ENCODE measurements around the gene FTCD. TPM values are rescaled to one million over a fixed set of nuclear protein-coding genes. Genes with fewer than 3 reads are reported as not detected.

FTCD gene
- total and polyA plus RNA-seq, 2 of the 4 experiments (the other 2 are of a cell fraction) = 0.55 TPM; not detected in 1

- H3K27ac ChIP-seq (ENCODE audit: insufficient read depth, low read length) = no peak overlapping the region
- H3K56ac ChIP-seq (ENCODE audit: extremely low read depth, insufficient read depth, low read length) = no peak overlapping the region
- no peak overlapping the region for H4K5ac ChIP-seq (ENCODE audit: low read depth, low read length)
- no peak overlapping the region for H2AK9ac ChIP-seq (replicated peaks; ENCODE audit: low read depth, low read length, poor library complexity)
- H3K9me3 ChIP-seq (ENCODE audit: control insufficient read depth, insufficient read depth, low read length) = no peaks in the 10 kb centered on the region
- ChIA-PET POLR2A (ENCODE audit: unreplicated experiment) (no interaction called here), CTCF (no interaction called here)
- no peak for DNase-seq
- WGBS, 2 experiments (ENCODE audit: extremely low coverage in 2 of 2, insufficient read length in 1 of 2) = 90% methylated on average over 4 of the region's 7 CpGs; no CpG with 5 or more reads in 1 of the 2 experiments
- no peak overlapping the region for H3K18ac ChIP-seq (ENCODE audit: low read depth, low read length)
- no peaks in the 10 kb centered on the region for H3K27me3 ChIP-seq (ENCODE audit: control insufficient read depth, insufficient read depth, low read length)
- no peak overlapping the region for H2BK120ac ChIP-seq (ENCODE audit: low read depth, low read length)
- intact Hi-C loops (cut with micrococcal nuclease) = no loop called here
- H2AK5ac ChIP-seq (ENCODE audit: low read depth, low read length) = peak overlapping the region; percentile 79; the same call in 1 of the 2 replicates
- H3K36me3 ChIP-seq (ENCODE audit: control insufficient read depth, insufficient read depth, low read length) = peaks cover 10% of the 10 kb centered on the region; the same call in 1 of the 2 replicates
- H3K23ac ChIP-seq (ENCODE audit: low read depth, low read length) = no peak overlapping the region
- no peak overlapping the region for H2BK15ac ChIP-seq (ENCODE audit: low read depth, low read length)
- H3K14ac ChIP-seq (replicated peaks; ENCODE audit: low read depth, low read length) = no peak overlapping the region
- in situ Hi-C loops (cut with MboI; ENCODE audit: low sequenced_read_pairs) = no loop called here
- H3K4me2 ChIP-seq (ENCODE audit: low read depth, low read length) = no peak overlapping the region
- no peak overlapping the region for H2BK20ac ChIP-seq (ENCODE audit: low read depth, low read length)
- TF ChIP-seq SMC3 (IDR thresholded peaks at IDR 0.05; ENCODE audit: low read depth, low read length) (no peak), RAD21 (IDR thresholded peaks at IDR 0.05; ENCODE audit: low read length) (no peak), RFX5 (IDR thresholded peaks at IDR 0.05; ENCODE audit: low read depth, low read length) (no peak), NFE2L2 (IDR thresholded peaks at IDR 0.05; ENCODE audit: low read depth, low read length) (no peak), CTCF (conservative IDR thresholded peaks at IDR 0.05; ENCODE audit: low read depth, low read length) (no peak), POLR2A (IDR thresholded peaks at IDR 0.05; ENCODE audit: low read depth, low read length) (no peak), USF2 (IDR thresholded peaks at IDR 0.05; ENCODE audit: low read depth, low read length) (no peak), MAFK (IDR thresholded peaks at IDR 0.05; ENCODE audit: low read depth, low read length) (no peak), RCOR1 (IDR thresholded peaks at IDR 0.05; ENCODE audit: insufficient replicate concordance, low read length) (no peak), MXI1 (IDR thresholded peaks at IDR 0.05; ENCODE audit: borderline replicate concordance, low read depth, low read length) (no peak), ELK1 (IDR thresholded peaks at IDR 0.05; ENCODE audit: borderline replicate concordance, low read depth, low read length) (no peak), BHLHE40 (IDR thresholded peaks at IDR 0.05; ENCODE audit: low read depth, low read length) (no peak), CEBPB (IDR thresholded peaks at IDR 0.05; ENCODE audit: low read depth, low read length) (no peak), FOS (IDR thresholded peaks at IDR 0.05; ENCODE audit: low read depth, low read length) (no peak), CHD1 (IDR thresholded peaks at IDR 0.05; ENCODE audit: low read depth, low read length) (no peak), MAZ (IDR thresholded peaks at IDR 0.05; ENCODE audit: borderline replicate concordance, low read depth, low read length) (no peak)
- no peak overlapping the region for H3K9ac ChIP-seq (ENCODE audit: low read depth, low read length)
- no peak overlapping the region for H3K4me3 ChIP-seq (ENCODE audit: insufficient read depth, low read depth, low read length)
- no peak overlapping the region for H4K8ac ChIP-seq (ENCODE audit: low read depth in 2 of 2, low read length in 2 of 2)
- BruUV-seq (replicated peaks) = no TSS peak
- H3K4me1 ChIP-seq (ENCODE audit: control insufficient read depth, insufficient read depth, low read length) = peaks cover 30% of the 10 kb centered on the region
- no peak overlapping the region for H3K4ac ChIP-seq (ENCODE audit: low read depth, low read length)
- no peak overlapping the region for H4K91ac ChIP-seq (ENCODE audit: insufficient read depth, low read depth, low read length)
- no peak overlapping the region for H2AFZ ChIP-seq (replicated peaks; ENCODE audit: low read length, poor library complexity)
- no peak overlapping the region for H2BK5ac ChIP-seq (ENCODE audit: low read depth, low read length, poor library complexity, severe bottlenecking)
- peaks cover 25% of the 10 kb centered on the region for H3K9me1 ChIP-seq (ENCODE audit: insufficient read depth, low read length)
- peaks cover 0 to 8% of the 10 kb centered on the region in 2 experiments; a peak in 1 of 4 replicates for H3K79me1 ChIP-seq (ENCODE audit: low read depth in 1 of 2, low read length in 2 of 2)
- no peak for ATAC-seq (ENCODE audit: low read depth)
- dilution Hi-C loops (cut with HindIII; ENCODE audit: low sequenced_read_pairs, unreplicated experiment) = no loop called here
- no peaks in the 10 kb centered on the region for H4K20me1 ChIP-seq (ENCODE audit: insufficient read depth, low read length)
These were observed 32.4 kb upstream of the FTCD start for GRCh38 chr21:46187814-46188213.
